GM18867 (cell line): ENCODE measurements around the gene TBATA.

Experiments
- ATAC-seq: cut with Tn5 transposase; IDR thresholded peaks from one replicate; pipeline ENCODE4 v1.9.1; 2021; ENCODE audit warnings: mild to moderate bottlenecking, moderate library complexity; ENCODE audit not compliant: unreplicated experiment

TBATA gene

DNA sequence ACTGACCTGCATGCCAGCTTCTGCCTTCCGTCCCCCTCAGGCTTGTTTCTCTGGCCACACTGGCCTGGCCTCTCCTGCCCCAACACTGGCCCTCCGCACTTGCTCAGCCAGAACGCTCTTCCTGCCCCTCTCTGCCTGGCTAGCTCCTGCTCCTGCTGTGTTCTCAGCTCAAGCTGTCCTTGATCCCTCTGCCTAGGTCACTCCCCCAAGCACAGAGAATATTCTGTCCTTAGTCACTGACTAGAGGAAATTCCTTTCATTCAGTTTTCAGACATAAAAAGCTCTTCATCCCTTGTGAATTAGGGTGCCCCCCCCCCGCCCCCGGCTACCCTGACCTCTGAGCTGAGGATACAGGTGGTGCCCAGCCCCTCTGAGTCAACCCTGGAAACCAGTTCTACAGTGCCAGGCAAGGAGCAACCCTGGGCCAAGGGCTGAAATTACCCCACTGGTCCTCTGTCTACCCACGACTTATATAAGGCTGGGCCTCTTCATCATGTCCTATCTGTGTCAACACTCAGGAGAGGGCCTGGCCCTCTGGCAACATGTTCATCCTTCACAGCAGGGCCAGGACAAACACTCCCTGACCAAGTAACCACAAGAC, 23.9 kb upstream of the TBATA start:
- ATAC-seq: no peak

DNA sequence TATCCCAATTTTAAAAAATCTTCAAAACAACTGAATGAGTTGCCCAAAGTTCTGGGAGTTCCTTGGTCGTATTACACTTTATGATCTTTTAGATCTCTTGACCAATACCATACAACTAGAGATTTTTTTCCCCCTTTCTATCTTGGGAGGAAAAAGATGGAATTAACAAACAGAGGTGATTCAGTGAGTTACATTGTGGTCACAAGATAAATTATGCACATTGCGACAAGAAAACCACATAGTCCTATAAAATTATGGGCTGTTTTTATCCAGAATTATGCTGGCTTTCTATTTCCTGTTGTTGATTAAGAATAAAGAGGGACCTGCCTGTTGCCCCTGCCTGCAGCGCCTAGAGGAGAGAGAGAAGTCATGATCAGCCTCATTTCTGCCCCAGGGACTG, 22.4 kb upstream of the TBATA start:
- ATAC-seq: no peak

DNA sequence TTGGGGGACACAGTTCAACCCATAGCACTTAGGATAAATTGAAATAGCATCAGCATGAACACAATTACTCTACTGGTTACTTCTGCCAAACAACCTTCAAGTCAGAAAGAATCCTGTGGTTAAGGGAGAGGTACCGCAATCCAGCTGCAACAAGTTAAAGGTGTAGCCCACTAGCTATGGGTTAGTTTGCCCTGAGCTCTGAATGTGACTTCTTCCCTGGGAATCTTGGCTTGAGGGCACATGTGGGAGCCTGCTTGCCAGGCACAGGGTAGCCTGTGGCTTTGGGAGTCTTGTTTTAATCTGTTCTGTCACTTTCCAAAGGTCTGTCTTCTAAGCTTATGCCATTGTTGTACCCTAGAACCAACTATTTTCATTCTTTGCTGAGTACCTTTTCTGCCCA, 21.7 kb upstream of the TBATA start:
- ATAC-seq: no peak

DNA sequence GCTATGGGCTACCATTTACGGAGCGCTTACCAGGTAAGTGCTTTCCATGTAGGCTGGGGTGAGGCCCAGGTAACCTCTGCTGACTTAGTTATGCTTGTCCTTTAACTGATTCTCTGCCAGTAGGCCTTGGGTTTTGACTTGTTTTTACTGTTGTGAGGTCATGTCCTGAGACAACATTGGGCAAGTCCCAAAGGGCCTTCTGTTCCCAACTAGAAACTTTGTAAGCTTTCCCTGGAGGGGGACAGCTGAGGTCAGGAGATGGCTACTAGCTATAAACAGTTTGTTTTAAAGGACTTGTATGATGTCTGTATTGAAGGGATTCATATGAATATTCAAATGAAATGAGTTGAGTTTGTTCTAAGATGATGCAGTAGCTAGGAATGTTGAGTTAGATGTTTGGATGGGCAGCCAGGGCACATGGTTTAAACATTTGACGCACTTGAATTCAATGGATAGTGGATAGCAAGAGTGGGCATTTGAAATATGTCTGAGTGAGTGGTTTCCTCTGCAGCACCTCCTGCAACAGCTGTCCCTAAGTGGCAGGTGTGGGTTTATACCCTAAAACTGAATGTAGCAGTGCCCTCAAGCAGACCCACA, 20.5 kb upstream of the TBATA start:
- ATAC-seq: no peak

DNA sequence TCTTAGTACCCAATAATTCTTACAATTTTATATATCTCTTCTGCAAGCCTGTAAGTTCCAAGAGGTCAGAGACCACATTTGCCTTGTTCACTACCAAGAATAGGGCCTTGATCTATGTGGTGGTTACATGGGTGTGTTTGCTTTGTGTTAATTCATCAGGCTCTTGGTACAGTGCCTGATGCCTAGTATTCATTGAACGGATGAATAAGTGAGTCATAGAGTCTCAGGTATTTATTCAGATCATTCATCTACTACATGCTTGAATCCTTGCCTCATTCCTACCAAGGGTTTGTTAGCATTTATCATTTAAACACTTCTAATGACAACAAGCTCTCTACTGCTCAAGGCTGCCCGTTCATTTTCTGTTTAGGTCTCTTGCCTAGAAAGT, 19.2 kb upstream of the TBATA start:
- ATAC-seq: no peak

DNA sequence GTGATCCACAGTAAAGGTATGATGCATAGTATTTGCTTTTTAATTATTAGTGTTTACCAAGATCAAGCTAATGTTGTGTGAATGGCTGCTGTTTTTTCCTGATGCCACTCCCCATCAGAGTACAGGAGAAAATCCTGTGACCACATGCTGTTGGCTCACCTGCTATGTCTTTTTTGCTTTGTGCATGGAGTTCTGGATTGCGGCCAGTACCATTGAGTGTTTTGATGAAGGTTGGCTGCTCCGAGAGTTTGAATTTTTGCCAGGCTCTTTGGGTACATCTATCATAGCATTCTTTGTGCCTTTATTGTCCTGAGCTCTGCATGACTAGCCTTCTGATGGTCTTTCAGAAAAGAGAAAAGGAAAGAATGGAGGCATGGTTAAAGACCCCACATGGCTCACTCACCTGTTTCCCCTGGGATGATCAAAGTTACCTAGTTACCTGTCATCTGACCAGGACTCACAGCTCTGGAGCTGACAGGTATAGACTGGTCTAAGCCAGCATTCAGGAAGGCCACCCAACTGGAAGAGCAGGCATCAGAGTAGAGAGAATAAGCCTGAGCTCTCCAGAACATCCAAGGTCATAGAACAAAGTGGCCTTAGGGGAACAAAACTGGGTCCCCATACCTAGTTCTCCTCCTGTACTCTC, 18.7 kb upstream of the TBATA start:
- no peak for ATAC-seq

DNA sequence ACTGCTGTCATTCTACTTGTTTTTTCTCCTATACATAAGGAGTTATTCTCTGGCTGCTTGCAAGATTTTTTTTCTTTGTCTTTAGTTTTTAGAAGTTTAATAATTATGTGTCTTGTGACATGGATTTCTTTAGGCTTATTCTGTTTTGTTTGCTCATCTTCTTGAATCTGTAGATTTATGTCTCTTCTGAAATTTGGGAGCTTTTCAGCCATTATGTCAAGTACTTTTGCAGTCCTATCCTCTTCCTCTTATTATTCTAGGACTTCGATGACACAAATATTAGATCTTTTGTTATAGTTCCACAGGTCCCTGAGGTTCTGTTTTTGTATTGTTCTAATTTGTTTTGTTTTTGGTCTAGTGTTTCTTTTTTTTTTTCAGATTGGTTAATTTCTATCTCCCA, 16.7 kb upstream of the TBATA start:
- no peak for ATAC-seq

DNA sequence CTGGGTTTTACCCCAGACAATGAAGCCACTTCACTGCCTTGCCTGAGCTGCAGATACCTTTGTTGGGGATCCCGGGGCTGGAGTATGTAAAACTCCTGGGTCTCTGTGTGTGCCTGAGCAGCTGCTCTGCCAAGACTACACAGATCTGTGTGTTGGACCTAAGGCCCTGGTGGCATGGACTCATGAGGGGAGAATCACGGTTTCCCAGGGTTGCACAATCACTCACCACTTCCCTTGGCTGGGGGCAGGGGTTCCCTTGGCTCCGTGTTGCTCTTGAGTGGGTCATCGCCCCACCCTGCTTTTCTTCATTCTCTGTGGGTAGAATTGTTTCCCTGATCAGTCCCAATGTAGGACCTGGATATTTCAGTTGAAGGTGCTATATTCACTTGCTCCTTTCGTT, 13.9 kb upstream of the TBATA start:
- ATAC-seq: no peak

DNA sequence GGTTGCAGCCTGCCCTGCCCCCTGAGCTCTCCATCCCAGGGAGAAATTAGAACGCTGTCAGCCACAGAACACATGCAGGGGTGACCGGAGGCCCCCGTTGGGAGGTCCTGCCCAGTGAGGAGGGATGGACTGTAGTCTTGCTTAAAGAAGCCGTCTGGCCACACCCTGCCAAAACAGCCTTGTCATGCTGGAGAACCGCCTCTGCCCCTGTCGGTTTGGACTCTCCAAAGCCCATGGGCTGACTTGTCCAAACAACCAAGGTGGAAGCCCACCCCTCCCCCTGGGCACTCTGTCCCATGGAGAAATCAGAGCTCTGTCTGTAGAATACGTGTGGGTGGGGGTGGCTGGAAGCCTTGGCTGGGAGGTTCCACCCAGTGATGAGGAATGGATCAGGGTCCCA, 12.7 kb upstream of the TBATA start:
- ATAC-seq: no peak

DNA sequence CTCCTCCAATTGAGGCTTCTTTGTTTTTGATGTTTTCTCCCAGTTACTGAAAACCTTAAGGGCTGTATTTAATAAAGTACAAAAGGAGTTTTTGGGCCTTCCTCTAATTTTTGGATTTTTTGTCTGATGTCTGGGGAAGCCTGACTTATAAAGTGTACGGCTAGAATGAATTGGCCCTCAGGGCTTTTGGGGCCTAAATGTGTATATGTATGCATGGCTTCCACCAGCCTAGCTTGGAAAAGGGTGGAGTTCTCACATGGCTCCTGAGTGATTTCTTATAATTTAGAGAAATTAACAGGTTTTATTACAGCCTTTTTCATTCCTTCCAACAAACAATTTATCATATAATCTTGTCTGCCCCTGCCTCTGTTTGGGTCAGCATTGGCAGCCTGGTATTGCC, 10.4 kb upstream of the TBATA start:
- no peak for ATAC-seq

DNA sequence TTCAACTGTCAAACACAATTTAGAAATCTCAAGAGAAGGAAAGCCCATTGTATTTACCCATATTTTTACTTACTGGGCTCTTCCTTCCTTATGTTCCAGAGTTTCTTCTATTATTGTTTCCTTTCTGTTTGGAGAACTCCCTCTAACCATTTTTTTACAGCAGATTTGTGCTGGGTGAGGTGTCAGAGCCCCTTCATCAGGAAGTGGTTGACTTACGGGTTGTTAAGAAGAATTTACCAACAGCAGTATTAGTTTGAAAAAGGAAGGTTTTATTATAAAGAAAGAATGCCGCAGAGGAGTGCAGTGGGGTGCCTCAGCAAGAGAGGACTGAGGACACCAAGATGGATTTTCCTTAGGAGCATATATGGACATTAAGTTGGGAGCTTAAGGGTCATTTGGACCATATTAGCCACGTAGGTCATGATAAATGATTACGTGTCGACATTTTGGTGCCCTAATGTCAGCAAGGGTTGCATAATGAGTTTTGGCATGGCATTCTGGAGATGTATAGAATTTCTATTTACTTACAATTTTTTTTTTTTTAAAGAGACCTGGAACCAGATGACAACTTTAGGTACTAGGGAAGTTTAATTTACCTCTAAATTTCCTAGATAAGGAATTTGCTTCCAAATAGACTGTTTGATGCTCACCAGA, 6.3 kb upstream of the TBATA start:
- no peak for ATAC-seq

DNA sequence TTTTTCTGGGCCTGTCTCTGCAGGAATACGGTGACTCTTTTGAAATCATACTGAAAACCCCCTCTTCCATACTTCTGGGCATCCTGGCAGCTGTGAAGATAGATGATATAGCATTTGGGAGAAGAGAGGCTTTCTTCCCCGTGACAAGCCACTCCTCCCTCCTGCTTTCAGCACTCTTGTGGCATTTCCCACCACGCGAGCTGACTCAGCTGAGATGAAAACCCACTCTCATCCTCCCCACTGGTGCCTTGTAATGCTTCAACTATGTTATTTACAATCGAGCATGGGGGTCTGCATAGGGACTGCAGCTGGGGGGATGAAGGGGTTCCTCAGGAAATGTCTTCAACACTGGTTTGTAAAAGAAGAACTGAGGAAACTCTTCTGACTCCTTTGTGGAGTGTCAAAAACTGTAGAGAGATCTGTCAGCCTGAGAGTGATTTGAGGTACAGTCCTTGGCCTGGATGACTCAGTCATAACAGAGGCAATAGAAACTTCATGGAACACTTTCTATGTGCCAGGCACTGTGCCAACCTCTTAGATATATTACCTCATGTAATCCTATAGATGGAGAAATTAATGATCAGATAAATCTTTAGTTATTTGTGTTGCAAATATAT, 1.7 kb upstream of the TBATA start:
- ATAC-seq: no peak

DNA sequence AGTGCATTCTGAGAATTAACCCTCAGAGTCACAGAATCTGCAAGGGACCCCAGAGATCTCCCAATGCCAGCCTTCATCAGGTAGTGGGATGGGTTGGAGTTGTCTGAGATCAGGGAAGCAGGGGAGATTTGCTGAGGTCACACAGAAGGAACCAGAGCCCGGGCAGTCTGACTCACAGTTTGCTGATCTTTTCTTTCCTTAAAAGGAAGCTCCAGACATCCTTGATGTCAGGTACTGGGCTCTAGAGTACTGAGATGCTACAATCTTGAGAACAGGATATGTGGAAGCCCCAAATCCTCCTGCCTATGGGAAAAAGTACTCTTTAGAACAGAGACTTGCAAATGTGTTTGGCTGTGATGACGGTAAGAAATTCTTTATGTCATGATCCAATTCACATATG, 706 bp downstream of the TBATA start:
- ATAC-seq: no peak

DNA sequence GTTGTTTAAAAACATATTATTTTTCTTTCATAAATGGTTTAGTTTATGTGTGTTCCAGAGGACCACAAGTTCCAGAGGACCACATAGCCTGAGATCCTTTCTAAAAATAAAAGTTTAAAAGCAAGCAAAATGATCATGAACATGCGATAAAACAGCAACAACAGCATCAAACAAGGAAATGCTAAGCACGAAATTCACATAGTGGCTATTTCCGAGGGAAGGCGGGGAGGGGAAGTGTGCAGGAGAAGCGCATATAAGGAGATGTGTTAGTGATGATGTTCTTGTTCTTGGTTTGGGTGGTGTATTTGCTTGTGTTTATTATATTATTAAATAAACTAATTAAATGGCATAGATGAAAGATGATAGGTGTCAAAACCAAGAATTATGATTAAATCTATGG, 1.2 kb downstream of the TBATA start:
- no peak for ATAC-seq

DNA sequence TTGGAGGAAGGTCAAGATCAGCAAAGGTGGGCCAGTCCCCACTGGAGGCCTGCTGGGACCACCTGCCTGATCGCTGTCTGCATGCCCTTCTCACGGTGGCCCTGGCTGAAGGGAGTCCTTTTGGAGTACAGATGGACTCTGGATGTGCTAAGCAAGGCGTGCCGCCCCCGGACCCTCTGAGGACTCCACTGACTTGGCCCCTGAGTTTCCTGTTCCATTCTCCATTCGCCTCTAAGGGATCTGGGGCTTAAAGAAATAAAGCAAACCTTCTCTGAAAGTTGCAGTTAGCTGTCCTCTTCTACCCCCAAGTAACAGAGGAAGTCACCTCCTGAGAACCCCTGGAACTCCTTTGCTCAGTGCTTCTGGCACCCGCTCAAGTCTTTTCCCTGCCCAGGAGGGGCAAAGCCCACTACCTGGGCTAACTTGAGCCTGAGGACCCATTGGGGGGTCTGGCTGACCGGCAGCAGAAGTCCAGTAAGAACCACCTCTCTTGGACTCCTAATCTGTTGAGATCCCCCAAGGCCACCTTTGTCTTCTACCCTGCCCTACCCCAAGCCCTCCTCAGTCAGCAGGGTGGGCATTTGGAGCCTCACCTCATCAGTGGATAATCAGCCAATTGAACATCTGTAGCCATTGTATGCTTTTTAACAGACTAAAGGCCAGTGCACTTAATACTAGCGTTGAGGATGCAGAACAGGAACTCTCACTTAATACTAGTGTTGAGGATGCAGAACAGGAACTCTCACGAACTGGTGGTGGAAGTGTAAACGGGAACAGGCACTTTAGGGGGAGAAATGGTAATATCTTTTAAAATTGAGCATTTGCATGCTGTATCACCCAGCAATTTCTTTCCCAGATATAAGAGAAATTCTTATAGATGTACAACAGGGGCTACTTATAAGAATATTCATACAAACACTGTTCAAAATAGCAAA, 2.2 kb downstream of the TBATA start:
- ATAC-seq: no peak

DNA sequence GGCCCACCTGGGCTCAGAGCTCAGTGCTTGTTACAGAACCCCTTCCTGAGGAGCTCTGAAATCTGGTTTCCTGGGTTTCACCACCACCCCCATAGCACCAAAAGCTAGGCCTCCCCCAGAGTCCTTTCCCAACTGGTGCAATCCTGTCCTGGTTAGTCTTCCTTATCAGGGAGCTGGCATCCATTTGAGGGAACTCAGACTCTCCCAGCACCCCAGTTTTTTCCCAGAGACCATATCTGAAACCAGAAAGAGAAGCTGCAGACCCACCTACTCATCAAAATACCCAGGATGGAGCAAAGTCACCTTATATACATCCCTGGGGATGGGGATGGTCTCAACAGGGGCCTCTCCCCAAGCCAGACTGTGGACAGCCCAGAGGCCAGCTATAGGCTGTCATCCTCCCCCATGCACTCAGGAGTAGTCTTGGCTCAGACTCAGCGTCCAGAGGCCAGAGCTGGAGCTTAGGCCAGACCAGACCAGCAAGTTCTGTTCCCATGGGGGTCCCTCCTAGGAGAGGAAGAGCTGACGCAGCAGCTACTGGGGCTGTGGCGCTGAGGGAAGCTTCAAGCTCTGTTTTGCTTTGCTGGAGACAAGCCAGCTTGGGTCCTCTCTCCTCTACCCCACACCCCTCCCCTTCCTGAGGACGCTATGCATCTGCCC, 3.0 kb downstream of the TBATA start:
- ATAC-seq: no peak

DNA sequence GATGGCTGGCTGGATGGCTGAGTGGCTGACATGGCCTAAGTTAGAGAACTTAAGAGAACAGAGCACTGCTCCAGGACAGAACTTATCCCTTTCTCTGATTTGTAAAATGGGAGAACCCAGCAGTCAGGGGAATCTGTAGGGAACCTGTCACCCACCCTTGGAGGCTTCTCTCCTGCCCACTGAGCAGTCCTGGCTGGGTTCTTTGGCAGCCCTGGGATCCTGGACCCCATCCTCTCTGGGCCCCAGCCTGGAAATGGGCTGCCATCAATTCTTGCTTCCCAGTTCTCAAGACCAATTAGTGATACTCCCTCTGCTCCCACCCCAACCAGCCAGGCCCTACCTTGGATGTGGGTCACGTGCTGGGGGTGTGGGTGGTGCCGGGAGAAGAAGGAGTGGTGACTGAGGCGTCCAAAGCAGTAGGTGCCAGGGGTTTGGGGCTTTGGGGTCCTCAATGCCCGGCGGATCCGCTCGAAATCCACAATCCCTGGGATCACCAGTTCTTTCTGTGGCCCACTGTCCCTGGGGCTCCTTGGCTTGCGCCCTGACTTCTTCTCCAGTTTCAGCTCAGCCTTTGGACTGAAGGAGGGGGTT, 3.6 kb downstream of the TBATA start:
- ATAC-seq: no peak

DNA sequence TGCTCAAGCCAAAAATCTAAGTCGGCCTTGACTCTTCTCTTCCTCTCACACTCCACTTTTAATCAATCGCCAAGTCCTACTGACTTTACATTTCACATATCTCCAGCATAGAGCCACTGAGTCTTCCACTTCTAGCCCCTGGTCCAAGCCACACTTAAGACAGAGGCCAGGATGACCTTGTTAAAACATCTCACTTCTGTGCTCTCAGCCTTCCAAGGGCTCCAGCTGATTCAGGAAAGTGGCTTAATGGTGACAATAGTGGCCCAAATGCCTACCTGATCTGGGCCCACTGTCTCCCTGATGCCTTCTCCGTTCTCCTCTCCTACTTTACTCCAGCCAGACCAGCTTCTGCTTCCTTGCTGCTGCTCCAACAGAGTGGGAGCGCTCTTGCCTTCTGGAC, 4.4 kb downstream of the TBATA start:
- ATAC-seq: no peak

DNA sequence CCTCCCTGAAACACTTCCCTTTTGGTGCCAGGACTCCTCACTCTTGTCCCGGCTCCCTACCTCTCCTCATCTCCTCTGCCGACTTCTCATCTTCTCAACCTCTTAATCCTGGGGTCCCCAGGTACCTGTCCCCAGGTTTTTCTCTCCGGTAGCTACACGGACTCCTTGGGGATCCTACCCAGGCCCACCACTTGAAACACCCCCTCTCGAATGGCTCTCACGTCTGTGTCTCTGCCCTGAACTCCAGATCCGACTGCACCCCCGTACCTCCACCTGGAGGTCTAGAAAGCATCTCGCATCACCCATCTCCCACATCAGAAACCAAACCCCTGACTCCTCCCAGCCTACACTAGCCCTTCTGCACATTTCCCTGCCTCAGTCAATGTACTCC, 4.8 kb downstream of the TBATA start:
- no peak for ATAC-seq
